Thoracic aorta (tissue), 2 donors: ENCODE results near the gene PSMD13. TPM values are rescaled to one million over a fixed set of nuclear protein-coding genes. Genes with fewer than 3 reads are reported as not detected.

Experiments used
- ATAC-seq: fragments of 150-250 bp; one replicate; pipeline ENCODE4 v1.8.0; 2017; ENCODE audit warnings: low read depth; ENCODE audit not compliant: insufficient number of reproducible peaks, low FRiP score
- DNase-seq: peaks from one replicate; pipeline ENCODE4 v3.0.0-alpha.2; 2020; ENCODE audit warnings: low spot score
- H3K27ac ChIP-seq, 2 donors: fragments of 200-600 bp; sonication (generic); 1 replicate in 1 of 2; 2 replicates in 1 of 2; pipeline ENCODE4 v1.5.1; 2016; ENCODE audit warnings: mild to moderate bottlenecking in 2 of 2, moderate library complexity in 2 of 2
- H3K27me3 ChIP-seq: fragments of 200-600 bp; sonication (generic); replicated peaks from 2 replicates; pipeline ENCODE4 v1.6.0; 2016; ENCODE audit warnings: mild to moderate bottlenecking; ENCODE audit not compliant: insufficient read depth
- H3K36me3 ChIP-seq: fragments of 200-600 bp; sonication (generic); one replicate; pipeline ENCODE4 v1.5.1; 2016
- H3K4me1 ChIP-seq, 2 donors: fragments of 200-600 bp; sonication (generic); 1 replicate in 1 of 2; 2 replicates in 1 of 2; pipeline versions ENCODE4 v1.5.1 to v1.6.0; 2016; ENCODE audit warnings: low read depth in 2 of 2, mild to moderate bottlenecking in 1 of 2; ENCODE audit not compliant: control insufficient read depth in 1 of 2
- H3K4me3 ChIP-seq: fragments of 200-600 bp; sonication (generic); 2 replicates; pipeline ENCODE4 v1.5.1; 2016; ENCODE audit warnings: mild to moderate bottlenecking
- H3K9me3 ChIP-seq: fragments of 200-600 bp; sonication (generic); 2 replicates; pipeline ENCODE4 v1.5.1; 2016
- total RNA-seq, 2 donors: library from RNA; depleted of rRNA; stranded (reverse); fragments of >200 nt; gene quantifications; one replicate each; pipeline versions ENCODE4 v1.1.0 to v1.2.3, GENCODE V29; 2016
- TF ChIP-seq, protein P1 (sequence below): fragments of 200-600 bp; sonication (generic); IDR thresholded peaks from one replicate; pipeline ENCODE4 v1.5.1; 2019; ENCODE audit warnings: antibody characterized with exemption

Gene PSMD13
- total RNA-seq, 2 donors from 2014 or later = 79.6 to 90.8 TPM

DNA sequence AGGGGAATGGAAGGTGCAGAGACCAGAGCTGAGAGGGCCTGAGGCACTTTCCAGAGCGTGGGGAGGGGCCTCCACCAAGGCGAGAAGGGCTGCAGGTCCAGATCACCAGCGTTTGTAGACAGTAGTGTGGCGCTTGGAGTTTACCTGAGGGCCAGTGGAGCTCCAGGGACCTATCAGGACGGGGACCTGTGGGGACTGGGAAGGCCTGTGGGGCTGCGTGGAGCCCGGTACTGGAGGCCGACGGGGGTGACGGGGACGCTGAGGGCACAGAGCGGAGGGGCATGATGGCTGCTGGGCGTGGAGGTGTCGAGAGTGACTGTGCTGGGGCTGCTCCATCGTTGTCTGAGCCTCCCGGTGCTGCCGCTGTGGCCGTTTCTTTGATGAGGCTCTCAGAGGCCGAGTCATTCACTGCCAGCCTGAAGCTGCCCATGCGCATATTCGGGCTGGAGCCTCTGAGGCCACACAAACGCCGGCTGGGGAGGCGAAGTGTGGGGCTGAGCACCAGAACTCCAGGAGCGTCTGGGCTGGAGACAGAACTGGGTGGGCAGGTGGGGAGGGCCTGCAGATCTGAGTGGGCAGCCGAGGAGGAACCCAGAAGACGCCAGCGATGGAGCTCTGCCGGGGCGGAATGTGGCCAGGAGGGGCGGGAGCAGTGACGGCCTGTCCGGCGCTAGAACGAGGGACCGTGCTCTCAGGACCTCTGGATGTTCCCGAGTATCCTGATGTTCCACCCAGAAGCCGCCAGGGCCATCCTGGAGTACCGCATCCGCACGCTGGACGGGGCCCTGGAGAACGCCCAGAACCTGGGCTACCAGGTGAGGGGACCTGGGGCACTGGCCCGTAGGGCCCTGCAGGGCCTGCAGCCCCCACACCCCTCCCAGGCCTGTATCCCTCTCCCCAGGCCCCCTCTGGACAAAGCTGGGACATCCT is 54.8 kb downstream of the PSMD13 start:
- no peak overlapping the region for H3K27ac ChIP-seq
- no peak overlapping the region for H3K4me3 ChIP-seq
- DNase-seq (no peak), ATAC-seq (no peak)
- peaks cover 5% of the 10 kb centered on the region for H3K36me3 ChIP-seq
- no peaks in the 10 kb centered on the region for H3K27me3 ChIP-seq
- peaks cover 6 to 20% of the 10 kb centered on the region in 2 donors for H3K4me1 ChIP-seq
- TF ChIP-seq, protein P1, sequence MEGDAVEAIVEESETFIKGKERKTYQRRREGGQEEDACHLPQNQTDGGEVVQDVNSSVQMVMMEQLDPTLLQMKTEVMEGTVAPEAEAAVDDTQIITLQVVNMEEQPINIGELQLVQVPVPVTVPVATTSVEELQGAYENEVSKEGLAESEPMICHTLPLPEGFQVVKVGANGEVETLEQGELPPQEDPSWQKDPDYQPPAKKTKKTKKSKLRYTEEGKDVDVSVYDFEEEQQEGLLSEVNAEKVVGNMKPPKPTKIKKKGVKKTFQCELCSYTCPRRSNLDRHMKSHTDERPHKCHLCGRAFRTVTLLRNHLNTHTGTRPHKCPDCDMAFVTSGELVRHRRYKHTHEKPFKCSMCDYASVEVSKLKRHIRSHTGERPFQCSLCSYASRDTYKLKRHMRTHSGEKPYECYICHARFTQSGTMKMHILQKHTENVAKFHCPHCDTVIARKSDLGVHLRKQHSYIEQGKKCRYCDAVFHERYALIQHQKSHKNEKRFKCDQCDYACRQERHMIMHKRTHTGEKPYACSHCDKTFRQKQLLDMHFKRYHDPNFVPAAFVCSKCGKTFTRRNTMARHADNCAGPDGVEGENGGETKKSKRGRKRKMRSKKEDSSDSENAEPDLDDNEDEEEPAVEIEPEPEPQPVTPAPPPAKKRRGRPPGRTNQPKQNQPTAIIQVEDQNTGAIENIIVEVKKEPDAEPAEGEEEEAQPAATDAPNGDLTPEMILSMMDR = no peak
- no peaks in the 10 kb centered on the region for H3K9me3 ChIP-seq

DNA sequence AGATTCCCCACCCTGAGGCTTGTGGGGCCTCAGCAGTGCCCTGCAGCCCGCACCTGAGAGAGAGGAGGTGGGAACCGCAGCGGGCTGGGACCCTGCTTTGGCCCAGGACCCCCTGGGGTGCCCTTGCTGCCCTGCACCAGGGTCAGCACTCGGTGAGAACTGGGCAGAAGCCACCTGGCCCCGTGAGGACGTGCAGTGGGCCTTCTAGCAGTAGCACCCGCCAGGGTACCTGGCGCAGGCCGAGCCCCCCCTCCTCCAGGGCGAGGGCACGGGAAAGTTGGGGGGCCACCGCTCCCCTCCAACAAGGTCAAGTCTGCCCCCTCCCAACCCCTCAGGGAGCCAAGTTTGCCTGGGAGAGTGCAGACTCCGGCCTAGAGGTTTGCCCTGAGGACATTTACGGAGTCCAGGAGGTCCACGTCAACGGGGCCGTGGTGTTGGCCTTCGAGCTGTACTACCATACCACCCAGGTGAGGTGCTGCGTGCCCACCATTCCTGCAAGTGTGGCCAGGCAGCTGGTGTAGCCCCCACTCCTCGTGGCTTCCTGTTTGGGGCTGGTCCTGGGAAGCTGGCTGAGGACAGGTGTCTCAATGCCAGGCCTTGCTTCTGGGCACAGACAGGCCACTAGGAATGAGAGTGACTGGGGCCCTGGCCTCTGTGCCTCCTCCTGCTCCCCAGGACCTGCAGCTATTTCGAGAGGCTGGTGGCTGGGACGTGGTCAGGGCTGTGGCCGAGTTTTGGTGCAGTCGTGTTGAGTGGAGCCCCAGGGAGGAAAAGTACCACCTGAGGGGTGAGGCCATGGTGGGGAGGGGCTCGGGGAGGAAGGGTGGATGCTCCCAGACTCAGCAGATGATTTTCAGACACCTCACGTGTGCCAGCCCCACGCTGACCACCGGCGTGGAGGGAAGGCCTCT is 55.7 kb downstream of the PSMD13 start:
- no peak for ATAC-seq
- no peak for DNase-seq
- Histone ChIP-seq H3K27me3 (no peaks in the 10 kb centered on the region), H3K4me1 (peaks cover 6 to 20% of the 10 kb centered on the region in 2 donors), H3K9me3 (no peaks in the 10 kb centered on the region), H3K4me3 (no peak overlapping the region), H3K36me3 (peaks cover 5% of the 10 kb centered on the region), H3K27ac (no peak overlapping the region)
- TF ChIP-seq, protein P1 = no peak

DNA sequence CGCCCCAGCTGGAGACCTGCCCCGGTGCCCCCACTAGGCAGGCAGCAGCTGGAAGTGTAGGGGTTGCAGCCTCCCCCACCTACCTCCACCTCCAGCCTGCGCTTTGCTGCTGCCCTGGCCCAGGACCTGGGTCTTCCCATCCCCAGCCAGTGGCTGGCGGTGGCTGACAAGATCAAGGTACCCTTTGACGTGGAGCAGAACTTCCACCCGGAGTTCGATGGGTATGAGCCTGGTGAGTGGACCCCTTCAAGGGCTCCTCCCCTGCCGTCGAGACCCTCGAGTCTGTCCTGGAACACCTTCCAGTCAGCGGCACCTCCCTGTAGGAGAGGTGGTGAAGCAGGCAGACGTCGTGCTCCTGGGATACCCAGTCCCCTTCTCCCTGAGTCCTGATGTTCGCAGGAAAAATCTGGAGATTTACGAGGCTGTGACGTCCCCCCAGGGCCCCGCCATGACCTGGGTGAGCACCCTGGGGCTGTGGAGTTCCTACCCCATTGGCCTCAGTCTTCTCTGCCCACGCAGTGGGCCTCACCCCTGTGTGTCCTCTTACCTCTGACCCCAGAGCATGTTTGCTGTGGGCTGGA is 56.6 kb downstream of the PSMD13 start:
- H3K4me1 ChIP-seq = peaks cover 6 to 13% of the 10 kb centered on the region in 2 donors
- no peak for DNase-seq
- H3K27me3 ChIP-seq = no peaks in the 10 kb centered on the region
- H3K27ac ChIP-seq = no peak overlapping the region
- no peak overlapping the region for H3K4me3 ChIP-seq
- ATAC-seq = no peak
- H3K9me3 ChIP-seq = no peaks in the 10 kb centered on the region
- H3K36me3 ChIP-seq = peaks cover 5% of the 10 kb centered on the region
- TF ChIP-seq, protein P1 = no peak

DNA sequence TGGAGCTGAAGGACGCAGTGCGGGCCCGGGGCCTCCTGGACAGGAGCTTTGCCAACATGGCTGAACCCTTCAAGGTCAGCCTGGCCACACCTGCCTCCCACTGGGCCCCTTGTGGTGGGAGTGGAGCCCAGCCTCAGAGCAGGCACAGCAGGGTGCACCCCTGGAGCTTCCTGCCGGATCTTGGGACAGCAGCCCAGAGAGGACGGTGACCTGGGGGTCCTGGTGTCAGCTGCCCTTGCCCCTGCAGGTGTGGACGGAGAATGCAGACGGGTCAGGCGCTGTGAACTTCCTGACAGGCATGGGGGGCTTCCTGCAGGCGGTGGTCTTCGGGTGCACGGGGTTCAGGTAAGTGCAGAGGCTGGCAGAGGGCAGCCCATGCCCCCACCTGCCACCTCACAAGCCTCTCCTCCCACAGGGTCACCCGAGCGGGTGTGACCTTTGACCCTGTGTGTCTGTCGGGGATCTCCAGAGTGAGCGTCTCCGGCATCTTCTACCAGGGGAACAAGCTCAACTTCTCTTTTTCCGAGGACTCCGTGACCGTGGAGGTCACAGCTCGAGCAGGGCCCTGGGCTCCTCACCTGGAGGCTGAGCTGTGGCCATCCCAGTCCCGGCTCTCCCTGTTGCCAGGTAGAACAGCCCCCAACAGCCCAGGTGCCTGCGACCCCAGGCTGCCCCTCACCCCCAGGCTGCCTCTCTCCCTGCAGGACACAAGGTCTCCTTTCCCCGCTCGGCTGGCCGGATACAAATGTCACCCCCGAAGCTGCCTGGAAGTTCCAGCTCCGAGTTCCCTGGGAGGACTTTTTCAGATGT is 57.3 kb downstream of the PSMD13 start:
- H3K36me3 ChIP-seq = peaks cover 5% of the 10 kb centered on the region
- no peak overlapping the region for H3K4me3 ChIP-seq
- no peaks in the 10 kb centered on the region for H3K9me3 ChIP-seq
- no peak overlapping the region for H3K27ac ChIP-seq
- DNase-seq (no peak), ATAC-seq (no peak)
- no peaks in the 10 kb centered on the region for H3K27me3 ChIP-seq
- H3K4me1 ChIP-seq = peaks cover 6 to 13% of the 10 kb centered on the region in 2 donors
- TF ChIP-seq, protein P1 = no peak
